GM21786 (cell line): ENCODE results near the gene UQCRHL.
A peak's percentile ranks its signal among the peaks of the same experiment; 100 is the strongest.
"Not testable (repeated sequence)": the region's sequence is repeated elsewhere in the genome, so short reads cannot be mapped to it uniquely, and the experiment has no call there.

Experiments
- ATAC-seq: cut with Tn5 transposase; IDR thresholded peaks from one replicate; pipeline ENCODE4 v1.9.1; 2021; ENCODE audit not compliant: unreplicated experiment

The UQCRHL gene

DNA sequence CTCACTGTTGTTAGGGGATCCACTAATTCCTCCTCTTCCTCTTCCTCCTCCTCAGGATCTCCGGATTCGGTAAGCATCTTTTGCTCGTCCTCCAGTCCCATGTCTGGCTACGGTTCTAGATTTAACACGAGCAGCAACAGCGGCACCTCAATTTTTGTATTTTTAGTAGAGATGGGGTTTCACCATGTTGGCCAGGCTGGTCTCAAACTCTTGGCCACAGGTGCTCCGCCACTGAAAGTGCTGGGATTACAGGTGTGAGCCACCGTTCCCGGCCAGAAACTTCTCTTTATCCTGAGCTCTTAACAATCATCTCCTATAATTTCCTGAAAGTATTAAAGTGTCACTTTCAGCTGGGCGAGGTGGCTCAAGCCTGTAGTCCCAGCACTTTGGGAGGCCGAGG is at the start of gene UQCRHL:
UQCRHL (minus strand) TSS at position 101 of the 400 bp plus-strand sequence; CDS start at position 101, 0 bp downstream.
- not testable (repeated sequence) for ATAC-seq

DNA sequence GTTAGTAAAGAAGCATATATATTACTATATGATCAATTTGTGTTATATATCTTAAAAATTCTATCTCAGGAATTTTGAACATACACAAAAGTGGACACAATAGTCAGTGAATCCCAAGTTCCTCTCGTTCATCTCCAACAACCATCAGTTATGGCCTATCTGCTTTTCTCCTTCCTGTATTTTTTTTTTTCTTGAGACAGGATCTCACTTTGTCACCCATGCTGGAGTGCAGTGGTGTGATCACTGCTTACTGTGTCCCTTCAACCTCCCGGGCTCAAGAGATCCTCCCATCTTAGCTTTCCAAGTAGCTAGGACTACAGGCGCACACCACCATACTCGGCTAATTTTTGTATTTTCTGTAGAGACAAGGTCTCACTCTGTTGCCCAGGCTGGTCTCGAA is 49.4 kb upstream of the UQCRHL start:
- ATAC-seq = no peak

DNA sequence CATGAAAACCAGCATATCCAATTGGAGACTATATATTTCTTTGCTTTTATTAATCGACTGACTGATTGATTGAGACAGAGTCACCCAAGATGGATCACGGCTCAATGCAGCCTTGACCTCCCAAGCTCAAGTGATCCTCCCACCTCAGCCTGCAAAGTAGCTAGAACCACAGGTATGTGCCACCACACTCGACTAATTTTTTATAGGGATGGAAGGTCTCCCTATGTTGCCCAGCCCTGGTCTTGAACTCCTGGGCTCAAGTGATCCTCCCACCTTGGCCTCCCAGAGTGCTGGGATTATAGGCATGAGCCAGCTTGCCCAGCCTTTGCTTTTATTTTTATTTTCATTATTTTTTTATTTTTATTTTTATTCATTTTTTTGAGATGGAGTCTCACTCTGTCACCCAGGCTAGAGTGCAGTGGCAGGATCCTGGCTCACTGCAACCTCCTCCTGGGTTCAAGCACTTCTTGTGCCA is 45.4 kb upstream of the UQCRHL start:
- no peak for ATAC-seq

DNA sequence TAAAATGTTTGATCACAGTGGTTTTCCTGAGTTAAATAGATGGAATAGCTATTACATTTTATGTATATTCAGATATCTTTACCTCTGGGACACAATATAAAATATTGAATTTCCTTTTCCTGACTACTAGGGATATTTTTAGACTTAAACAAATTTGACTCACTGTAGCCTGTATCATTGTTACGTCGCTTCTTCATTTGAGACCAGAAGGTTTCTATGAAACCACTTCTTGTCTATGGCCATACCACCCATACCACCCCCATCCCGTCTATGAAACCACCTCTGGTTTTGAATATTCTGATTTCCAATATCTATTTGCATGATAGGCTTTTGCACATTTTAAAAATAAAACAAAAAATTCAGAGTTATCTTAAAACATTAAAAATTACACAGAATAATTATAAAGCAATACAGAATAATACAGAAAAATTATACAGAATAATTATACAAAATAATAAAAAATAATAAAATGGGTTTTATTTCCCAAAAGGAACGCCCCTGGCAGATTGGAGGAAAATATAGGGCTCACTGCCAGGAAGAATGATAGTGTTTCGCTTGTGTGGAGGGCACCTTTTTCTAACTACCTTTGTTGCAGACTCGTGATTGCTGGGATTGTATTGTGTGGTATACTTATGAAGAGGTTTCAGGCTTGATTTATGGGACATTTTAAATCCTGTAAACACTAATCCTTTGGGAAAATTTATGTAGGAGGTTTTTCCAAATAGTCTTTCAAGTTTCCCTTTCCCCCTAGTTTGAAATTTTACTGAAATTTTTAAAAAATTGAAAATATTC is 44.8 kb upstream of the UQCRHL start:
- ATAC-seq = no peak

DNA sequence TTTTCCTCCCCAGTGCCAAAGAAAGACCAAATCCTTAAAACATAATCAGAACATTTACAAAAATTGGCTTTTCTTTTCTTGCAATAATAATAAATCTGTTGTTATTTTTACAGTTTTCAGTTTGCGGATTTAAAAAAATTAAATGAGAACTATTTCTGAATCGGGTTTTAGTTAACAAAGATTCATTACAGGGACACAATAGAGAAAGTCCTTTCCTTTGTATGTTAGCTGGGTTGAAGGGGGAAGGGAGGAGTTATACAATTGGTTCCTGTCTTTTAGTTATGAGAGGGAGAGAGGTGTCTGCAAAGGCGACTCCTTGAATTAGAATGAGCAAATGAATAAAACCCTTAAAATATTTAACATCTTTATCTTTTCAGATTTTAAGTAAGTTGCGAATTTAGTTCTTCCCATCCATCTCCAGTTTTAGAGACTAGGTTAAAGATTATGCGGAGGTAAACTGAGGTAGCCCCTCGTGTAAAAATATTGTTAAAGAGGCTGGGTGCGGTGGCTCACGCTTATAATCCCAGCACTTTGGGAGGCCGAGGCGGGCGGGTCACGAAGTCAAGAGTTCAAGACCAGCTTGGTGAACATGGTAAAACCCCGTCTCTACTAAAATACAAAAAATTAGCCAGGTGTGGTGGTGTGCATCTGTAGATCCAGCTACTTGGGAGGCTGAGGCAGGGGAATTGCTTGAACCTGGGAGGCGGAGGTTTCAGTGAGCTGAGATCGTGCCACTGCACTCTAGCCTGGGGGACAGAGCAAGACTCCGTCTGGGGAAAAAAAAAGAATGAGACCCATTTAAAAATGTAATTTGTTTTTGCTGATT is 44.0 kb upstream of the UQCRHL start:
- ATAC-seq = no peak

DNA sequence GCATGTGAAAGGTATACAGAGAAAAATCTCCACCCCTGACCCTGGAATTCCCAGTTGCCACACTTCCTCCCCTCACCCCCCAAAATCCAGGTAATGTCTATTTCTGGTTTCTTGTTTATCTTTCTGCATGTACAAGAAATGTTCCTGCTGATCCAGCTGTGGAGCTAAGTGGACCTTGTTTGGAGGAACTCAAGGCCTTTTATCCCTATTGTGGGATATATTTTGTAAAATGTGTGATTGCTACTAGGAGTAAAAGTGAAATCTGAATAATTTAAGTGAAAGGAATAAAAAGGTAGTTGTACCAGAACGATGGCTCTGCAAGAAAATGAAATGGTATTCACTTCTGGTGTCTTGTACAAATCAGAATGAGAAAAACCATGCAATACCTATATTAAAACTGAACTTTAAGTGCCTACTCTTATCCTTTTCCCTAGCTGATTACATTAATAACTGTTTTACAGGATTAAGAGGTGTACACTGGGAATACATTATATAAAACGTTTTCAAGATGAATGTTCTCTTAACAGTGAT is 43.1 kb upstream of the UQCRHL start:
- ATAC-seq = no peak

DNA sequence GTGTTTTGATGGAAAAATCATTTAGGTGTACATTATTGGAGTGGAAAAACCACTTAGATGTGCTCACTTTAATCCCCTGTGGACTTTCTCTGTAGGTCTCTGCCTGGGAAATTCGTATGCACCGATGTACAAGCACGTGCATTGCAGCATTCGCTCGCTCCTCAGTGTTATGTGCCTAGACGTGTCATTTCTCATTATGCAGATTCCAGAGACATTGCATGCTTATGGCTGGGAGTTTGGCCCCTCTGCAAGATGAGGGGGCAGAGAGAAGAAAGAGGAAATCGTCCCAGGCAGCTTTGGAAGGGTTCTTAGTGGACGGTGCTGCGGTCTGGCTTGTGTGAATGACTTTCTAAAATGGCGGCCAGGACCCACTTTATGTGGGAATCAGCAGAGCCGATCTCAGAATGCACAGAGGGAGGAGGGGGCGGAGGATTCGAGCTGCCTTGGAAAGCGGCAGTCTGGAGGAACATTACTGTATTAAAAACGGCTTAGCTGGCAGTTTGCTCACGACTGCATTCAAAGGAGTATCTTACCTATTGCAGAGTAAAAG is 42.4 kb upstream of the UQCRHL start:
- no peak for ATAC-seq

DNA sequence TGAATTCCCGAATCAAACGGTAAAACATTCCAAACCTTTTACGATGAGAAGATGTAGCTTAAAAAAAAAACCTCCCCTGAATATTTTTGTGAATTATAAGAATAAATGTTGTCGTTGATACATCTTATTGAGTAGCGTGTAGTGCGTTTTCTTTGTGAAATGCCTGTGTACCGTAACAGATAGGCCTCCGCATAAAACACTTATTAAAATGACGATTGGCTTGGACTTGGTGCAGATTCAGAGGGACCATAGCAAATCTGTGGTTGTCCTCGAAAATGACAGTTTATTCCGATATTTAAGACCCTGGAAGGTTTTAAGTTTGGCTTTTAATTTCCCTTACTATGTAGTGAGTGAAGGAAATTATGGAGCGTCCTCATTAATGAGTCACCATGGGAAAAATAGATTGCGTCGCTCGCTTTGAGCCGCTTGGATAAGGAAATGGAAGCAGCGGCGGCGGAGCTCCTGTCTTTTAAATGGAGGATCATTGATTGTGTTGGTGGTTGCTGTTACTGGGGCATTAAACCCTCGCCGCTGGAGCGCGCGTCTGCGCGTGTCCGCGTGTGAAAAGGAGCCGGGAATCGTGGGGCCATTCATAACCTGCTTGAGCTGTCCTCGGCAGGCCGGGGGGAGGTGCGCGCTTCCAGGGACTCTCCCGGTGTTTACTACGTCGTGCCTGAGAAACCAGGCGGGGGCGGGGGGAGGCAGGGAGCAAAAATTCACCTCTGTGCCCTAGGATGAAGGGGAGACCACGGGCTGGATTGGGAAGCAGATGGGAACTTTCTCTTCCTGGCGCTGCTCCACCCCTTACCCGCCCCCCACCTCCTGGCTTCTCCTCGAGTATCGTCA is 41.7 kb upstream of the UQCRHL start:
- no peak for ATAC-seq

DNA sequence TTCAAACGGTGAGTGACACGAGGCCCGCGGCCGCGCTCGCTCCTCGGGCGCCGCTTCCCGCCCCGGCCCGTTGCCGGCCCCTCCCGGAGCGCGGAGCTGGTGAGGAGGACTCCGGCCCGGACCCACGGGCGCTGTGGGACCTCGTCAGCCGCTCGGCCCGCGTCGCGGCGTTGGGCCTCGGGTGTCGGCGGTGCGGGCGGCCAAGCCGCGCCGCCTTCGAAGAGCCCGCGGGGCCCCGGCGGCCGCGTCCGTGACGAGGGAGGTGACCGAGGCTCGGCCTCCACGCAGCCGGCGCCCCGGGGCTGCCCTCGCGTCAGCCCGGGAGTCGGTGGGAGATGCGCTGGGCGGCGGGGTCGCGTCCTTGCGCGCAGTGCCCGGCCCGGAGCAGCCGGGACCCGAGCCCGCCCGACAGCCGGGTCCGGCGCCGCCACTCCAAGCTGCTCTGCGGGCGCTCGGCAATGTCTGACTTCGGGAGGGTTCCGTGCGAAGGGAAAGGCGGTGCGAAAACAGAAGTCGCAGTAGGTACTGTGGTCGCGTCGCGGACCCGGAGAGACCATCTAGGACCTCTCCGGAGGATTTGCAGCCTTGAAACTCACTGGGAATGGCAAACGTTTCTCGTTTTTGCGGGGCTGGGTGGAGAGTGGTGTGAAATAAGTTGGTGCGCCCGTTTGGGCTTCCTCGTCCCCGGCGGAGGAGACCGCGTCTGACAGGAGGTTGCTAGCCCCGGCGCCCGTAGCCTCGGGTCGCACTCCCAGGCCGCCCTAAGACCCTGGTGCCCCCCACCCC is 40.9 kb upstream of the UQCRHL start:
- no peak for ATAC-seq

DNA sequence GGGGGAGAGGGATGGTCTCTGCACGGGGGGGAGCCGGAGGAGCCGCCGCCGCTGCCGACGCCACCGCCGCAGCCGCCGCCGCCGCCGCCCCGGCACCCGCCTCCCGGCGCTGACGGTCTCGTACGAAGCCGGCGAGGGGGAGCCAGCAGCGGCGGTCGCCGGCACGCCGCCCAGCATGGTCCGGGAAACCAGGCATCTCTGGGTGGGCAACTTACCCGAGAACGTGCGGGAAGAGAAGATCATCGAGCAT is 40.4 kb upstream of the UQCRHL start:
- no peak for ATAC-seq

DNA sequence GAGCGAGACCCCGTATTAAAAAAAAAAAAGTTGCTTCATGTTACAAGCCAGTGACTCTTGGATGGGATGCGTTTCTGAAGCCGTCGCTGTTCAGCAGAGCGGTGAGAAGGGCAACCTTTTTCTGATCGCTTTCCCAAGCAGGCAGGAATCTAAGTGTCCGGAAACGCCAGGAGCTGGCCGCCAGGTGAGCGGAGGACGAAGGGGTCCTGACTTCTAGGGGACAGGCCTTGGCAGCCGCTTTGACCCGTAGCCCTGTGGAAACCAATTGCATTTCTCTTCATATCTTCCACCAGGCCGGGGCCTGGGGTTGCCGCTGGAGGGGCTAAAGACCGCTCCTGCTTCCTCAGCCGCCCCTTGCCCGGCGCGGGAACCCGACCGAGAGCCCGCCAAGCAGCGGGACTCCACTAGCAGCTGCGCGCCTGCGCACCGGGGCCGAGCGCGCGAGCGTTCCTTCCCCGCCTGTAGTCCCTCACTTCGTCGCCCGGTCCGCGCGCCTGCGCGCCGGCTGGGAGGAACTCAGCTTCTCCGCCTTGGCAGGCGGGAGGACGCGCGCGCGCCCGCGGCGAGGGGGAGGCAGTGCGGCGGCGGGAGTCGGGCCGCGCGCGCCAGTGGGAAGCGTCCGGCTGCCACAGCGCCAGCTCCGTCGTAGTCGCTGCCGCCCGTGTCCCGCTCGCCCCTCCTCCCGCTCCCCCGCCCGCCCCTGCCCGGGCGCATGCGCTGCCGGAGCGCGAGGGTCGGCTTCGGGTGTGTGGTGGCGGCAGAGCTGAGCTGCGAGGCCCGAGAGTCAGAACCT is 39.8 kb upstream of the UQCRHL start, which contains the start of gene SPEN:
SPEN (plus strand) TSS at position 608 of the 793 bp plus-strand sequence. CDS start 361 bp downstream, outside the sequence.
- ATAC-seq = peak; percentile 55

DNA sequence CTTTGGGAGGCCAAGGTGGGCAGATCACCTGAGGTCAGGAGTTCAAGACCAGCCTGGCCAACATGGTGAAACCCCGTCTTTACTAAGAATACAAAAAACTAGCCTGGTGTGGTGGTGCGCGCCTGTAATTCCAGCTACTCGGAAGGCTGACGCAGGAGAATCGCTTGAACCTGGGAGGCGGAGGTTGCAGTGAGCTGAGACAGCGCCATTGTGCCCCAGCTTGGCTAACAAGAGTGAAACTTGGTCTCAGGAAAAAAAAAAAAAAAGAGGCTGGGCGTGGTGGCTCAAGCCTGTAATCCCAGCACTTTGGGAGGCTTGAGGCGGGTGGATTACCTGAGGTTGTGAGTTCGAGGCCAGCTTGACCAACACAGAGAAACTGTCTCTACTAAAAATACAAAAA is 38.6 kb upstream of the UQCRHL start:
- ATAC-seq = not testable (repeated sequence)

DNA sequence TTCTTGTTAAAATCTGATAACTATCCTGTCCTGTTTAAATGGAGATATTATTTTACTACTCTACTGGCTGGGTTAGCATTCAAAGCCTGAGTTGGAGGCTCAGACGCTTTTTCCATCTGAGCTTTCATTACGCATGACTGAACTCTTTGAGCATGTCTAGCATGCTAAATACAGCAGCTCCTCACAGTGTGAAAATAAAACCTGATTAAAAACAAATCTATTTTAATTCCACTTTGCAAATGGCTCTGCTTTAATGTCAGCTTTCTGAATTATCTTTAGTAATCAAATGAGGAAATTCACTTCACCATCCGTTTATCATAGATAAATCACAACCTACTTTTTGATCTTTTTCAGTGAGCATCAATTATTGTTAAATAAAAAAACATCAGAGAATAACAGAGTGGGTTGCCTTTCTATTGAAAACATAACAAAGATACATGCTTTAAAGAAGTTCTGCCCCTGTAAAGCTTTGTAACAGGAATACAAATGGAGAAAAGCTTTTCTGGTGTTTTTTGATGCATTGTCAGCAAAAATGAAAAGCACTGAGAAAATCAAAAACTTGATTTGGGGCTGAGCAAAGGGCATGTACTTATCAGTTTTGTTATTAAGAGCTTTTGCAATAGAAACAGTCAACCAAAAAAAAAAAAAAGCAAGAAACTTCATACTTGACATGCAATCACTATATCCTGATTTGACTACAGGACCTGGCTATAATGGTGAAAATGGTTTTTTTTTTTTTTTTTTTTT is 36.5 kb upstream of the UQCRHL start:
- no peak for ATAC-seq

DNA sequence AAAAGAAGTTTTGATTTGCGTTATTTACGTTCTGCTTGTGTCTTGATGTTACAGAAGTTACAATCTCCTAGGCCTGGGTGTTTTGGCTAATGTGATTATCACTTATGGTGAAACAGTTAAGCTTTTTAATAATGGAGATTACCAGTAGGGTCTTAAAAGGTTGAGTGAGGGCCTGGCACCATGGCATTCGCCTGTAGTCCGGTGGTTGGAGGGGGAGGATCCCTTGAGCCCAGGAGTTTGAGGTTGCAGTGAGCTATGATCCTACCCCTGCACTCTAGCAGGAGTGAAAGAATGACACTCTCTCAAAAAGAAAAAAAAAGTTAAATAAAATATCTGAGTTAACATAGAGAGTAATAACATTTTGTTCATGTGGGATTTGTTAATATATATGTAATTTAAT is 31.3 kb upstream of the UQCRHL start:
- no peak for ATAC-seq

DNA sequence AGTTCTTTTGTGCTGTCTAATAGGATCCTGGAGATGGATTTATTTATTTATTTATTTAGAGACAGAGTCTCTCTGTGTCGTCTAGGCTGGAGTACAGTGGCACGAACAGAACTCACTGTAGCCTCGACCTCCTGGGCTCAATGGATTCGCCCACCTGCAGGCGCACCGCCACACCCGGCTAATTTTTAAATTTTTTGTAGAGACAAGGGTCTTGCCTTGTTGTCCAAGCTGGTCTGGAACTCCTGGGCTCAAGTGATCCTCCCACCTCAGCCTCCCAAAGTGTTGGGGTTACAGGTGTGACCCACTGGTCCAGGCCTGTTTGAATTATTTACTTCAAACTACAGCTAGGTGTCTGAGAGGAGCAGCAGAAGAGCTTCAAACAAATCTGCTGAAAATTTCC is 30.5 kb upstream of the UQCRHL start:
- no peak for ATAC-seq

DNA sequence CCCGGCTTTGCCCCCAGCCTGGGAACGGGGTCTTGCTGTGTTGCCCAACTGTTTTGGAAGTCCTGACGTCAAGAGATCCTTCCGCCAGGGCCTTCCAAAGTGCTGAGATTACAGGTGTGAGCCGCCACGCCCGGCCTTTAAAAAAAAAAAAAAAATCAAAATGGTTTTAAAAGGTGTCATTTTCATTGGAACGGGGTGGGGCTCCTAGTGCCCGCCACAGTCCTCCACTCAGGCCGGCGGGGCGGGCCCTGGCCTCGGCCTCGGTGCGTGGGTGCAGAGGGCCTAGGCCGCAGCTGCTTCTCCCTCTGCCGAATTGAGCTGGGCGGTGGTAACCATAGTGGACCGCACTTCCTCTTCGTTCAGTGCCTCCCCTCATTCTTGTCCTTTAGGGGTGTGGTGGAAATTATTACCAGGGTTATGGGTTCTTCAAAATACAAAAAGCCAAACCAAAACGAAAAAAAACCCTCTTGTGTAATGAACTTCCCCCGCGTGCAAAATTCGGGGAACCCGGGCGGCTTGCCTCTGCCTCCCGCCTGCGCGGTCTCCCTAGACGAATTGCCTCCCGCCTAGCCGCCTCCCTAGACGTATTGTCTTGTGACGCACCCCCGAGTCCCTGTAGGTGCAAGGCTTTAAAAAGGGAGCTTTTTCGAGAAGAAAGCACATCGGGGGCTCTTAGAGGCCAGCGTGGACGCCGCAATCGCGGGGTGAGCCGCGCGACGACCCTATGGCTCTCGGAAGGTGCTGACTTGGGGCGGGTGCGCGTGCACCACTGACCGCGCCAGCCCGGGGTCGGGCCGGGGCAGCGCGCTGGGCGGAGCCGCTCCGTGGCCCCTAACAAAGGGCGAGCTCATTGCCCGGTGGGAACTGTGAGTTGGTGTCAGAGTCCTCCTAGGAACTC is 29.6 kb upstream of the UQCRHL start:
- ATAC-seq = no peak

DNA sequence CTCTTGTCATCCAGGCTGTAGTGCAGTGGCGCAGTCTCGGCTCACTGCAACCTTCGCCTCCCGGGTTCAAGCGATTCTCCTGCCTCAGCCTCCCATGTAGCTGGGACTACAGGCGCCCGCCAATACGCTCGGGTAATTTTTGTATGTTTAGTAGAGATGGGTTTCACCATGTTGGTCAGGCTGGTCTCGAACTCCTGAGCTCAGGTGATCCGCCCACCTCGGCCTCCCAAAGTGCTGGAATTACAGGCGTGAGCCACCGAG is 29.0 kb upstream of the UQCRHL start:
- not testable (repeated sequence) for ATAC-seq
